Measurements from ENCODE around the gene BAG2.

- no peak for TF ChIP-seq POLR2AphosphoS2 (conservative IDR thresholded peaks at IDR 0.05; ENCODE audit: low read length)
- TF ChIP-seq CTCF (IDR thresholded peaks at IDR 0.05), result no peak
- TF ChIP-seq MAZ (IDR thresholded peaks at IDR 0.05; ENCODE audit: borderline replicate concordance, low read depth, low read length), result no peak
- no peak for TF ChIP-seq CBX2 (IDR thresholded peaks at IDR 0.05; ENCODE audit: borderline replicate concordance, low read depth)
- no peak for TF ChIP-seq RAD21 (conservative IDR thresholded peaks at IDR 0.05 in 1 of 2, IDR thresholded peaks at IDR 0.05 in 1 of 2)
- no peak for TF ChIP-seq JUN (IDR thresholded peaks at IDR 0.05)
- TF ChIP-seq NFE2L2 (conservative IDR thresholded peaks at IDR 0.05; ENCODE audit: low read length), result no peak
- no peak for TF ChIP-seq HMGXB4 (CRISPR knock-in tag; IDR thresholded peaks at IDR 0.05; ENCODE audit: borderline replicate concordance)
- TF ChIP-seq EP300 (IDR thresholded peaks at IDR 0.05), result no peak
- no peak for TF ChIP-seq POLR2A (IDR thresholded peaks at IDR 0.05; ENCODE audit: low read length)
Measured at GRCh38 chr6:57127763-57128162, 44.4 kb upstream of the BAG2 start.
